H1 (cell line): ENCODE results near the gene NOG. TPM values are rescaled to one million over a fixed set of nuclear protein-coding genes. Genes with fewer than 3 reads are reported as not detected.

Experiments used
- ATF2 ChIP-seq: IDR thresholded peaks from 2 replicates; pipeline ENCODE4 v1.6.1; 2012; ENCODE audit warnings: low read length, inconsistent platforms
- CHD7 ChIP-seq: fragments of 300-600 bp; sonication (generic); IDR thresholded peaks from 2 replicates; pipeline ENCODE4 v1.7.1; 2012; ENCODE audit warnings: low read length, moderate library complexity, mild to moderate bottlenecking, inconsistent platforms; ENCODE audit not compliant: insufficient replicate concordance
- RXRA ChIP-seq: IDR thresholded peaks from 2 replicates; pipeline ENCODE4 v1.6.1; 2011; ENCODE audit warnings: low read depth, mild to moderate bottlenecking, low read length, moderate library complexity; ENCODE audit not compliant: insufficient read depth
- SP4 ChIP-seq: IDR thresholded peaks from 2 replicates; pipeline ENCODE4 v1.6.1; 2012; ENCODE audit warnings: low read length, inconsistent platforms
- polyA plus RNA-seq, 7 experiments: library from polyadenylated mRNA; depleted of rRNA in 3 of 7; stranded (reverse) in 5 of 7; unstranded in 2 of 7; fragments of >200 nt in 5 of 7; fragments of 200-250 nt in 2 of 7; gene quantifications; 1 replicate in 5 of 7; 2 replicates in 1 of 7; 4 replicates in 1 of 7; pipeline versions ENCODE4 v1.2.1 to v1.2.3, GENCODE V29; 2011 to 2013; ENCODE audit warnings: missing spikeins in 2 of 7, mixed read lengths in 2 of 7
- total RNA-seq: library from RNA; stranded (reverse); fragmentation: NEBNext Ultra II Directional; extraction: Animal tissue kit (Norgen Biotek cat#: 25700); gene quantifications from 2 replicates; pipeline ENCODE4 v1.2.1, GENCODE V29; 2021

NOG gene
- total and polyA plus RNA-seq, 2 of the 8 experiments (the other 6 are each of a cell fraction or from before 2014, with no cell fraction given): 0.35 TPM

DNA sequence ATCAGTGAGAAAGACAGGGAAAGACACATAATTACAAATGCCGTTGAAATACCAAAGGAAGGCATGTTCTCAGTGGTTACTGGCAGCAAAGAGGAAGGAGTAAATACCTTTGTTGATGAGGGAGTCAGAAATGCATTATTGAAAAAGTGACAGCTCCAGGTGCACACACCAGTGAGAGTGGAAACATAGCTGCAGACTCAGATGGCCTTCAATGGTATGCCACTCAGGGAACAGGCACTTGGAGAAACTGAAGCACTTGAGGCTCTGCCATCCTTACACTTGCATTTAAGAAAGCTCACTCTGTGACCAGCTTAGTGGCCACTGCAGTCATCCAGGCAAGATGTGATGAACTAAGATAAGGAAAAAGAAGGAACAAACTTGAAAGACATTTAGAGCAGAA is 29.9 kb downstream of the NOG start (continued):
- TF ChIP-seq SP4 (no peak), RXRA (no peak), ATF2 (no peak), CHD7 (no peak)
- TF ChIP-seq, all 59 proteins: peak for 0
